K562 (cell line): ENCODE results near the gene ISY1. TPM values are rescaled to one million over a fixed set of nuclear protein-coding genes. Genes with fewer than 3 reads are reported as not detected.
A peak's percentile ranks its signal among the peaks of the same experiment; 100 is the strongest.

Experiments
- ATAC-seq: fragments of 200-7000 bp; cut with Tn5 transposase; 3 replicates; pipeline ENCODE4 v1.9.1; 2020; ENCODE audit warnings: moderate library complexity
- BruUV-seq: library from RNA; stranded (reverse); fragments of 400-500 nt; replicated peaks from 2 replicates; lab custom pipeline; 2021; lab: Mats Ljungman, UMichigan
- CTCF ChIA-PET: fragments of 300-600 bp; formaldehyde crosslinking; extraction: SDS; loops from one replicate; lab custom pipeline; 2021; ENCODE audit warnings: low intra/inter-chr PET ratio; lab: Yijun Ruan, JAX
- POLR2A ChIA-PET: fragments of 300-600, 350-650 bp; sonication (Branson Sonifier 250); formaldehyde crosslinking; extraction: SDS; loops from one replicate; lab custom pipeline; 2021; ENCODE audit warnings: antibody characterized with exemption, inconsistent platforms; lab: Yijun Ruan, JAX
- DNase-seq, 4 experiments: peaks; one replicate each; pipeline versions ENCODE4 v3.0.0 to v3.0.0-alpha.2; 2011 to 2018; ENCODE audit warnings: low spot score in 3 of 4, mixed read lengths in 3 of 4; ENCODE audit errors: extremely low read depth in 1 of 4
- FAIRE-seq: peaks from 2 replicates; lab custom pipeline; 2011; peaks lifted over from hg19 to GRCh38; lab: Jason Lieb, UNC
- H2AFZ ChIP-seq: 2 replicates; pipeline ENCODE4 v1.6.0; 2011; ENCODE audit warnings: low read depth, low read length, control low read depth, inconsistent platforms
- H3K27ac ChIP-seq: fragments of 200-600 bp; 3 replicates; pipeline ENCODE4 v1.8.0; 2011; ENCODE audit warnings: low read depth, mild to moderate bottlenecking, control low read depth, inconsistent platforms, low read length, moderate library complexity, mixed read lengths; ENCODE audit errors: extremely low read depth
- H3K27me3 ChIP-seq, 2 experiments: fragments of 300-600 bp in 1 of 2; 2 replicates in 1 of 2; 3 replicates in 1 of 2; pipeline versions ENCODE4 v1.6.0 to v1.8.0; 2011; ENCODE audit warnings: inconsistent platforms in 2 of 2, low read length in 2 of 2, mild to moderate bottlenecking in 1 of 2, mixed read lengths in 1 of 2, moderate library complexity in 1 of 2; ENCODE audit not compliant: control insufficient read depth in 2 of 2, insufficient read depth in 2 of 2
- H3K36me3 ChIP-seq: fragments of 300-600 bp; 3 replicates; pipeline ENCODE4 v1.8.0; 2011; ENCODE audit warnings: mild to moderate bottlenecking, low read length, inconsistent platforms; ENCODE audit not compliant: control insufficient read depth, insufficient read depth
- H3K4me1 ChIP-seq, 2 experiments: fragments of 200-600 bp in 1 of 2; replicated peaks in 1 of 2; 2 replicates in 1 of 2; 3 replicates in 1 of 2; pipeline versions ENCODE4 v1.5.1 to v1.8.0; 2011; ENCODE audit warnings: inconsistent platforms in 2 of 2, low read length in 2 of 2, mild to moderate bottlenecking in 1 of 2, mixed read lengths in 1 of 2, moderate library complexity in 1 of 2; ENCODE audit not compliant: control insufficient read depth in 2 of 2, insufficient read depth in 2 of 2
- H3K4me2 ChIP-seq: 2 replicates; pipeline ENCODE4 v1.6.1; 2011; ENCODE audit warnings: low read length, control low read depth, inconsistent platforms, mixed read lengths; ENCODE audit not compliant: insufficient read depth
- H3K4me3 ChIP-seq: fragments of 200-600 bp; sonication (generic), shearing (Covaris generic); 2 replicates; pipeline ENCODE4 v1.5.1; 2016; ENCODE audit warnings: control low read depth, inconsistent platforms
- H3K79me2 ChIP-seq: fragments of 200-600 bp; 3 replicates; pipeline ENCODE4 v1.8.0; 2011; ENCODE audit warnings: low read length, inconsistent platforms; ENCODE audit not compliant: control insufficient read depth, insufficient read depth
- H3K9ac ChIP-seq, 2 experiments: 2 replicates each; pipeline versions ENCODE4 v1.6.0 to v1.6.1; 2011; ENCODE audit warnings: low read depth in 2 of 2, low read length in 2 of 2, control low read depth in 1 of 2, inconsistent platforms in 1 of 2, mild to moderate bottlenecking in 1 of 2, mixed read lengths in 1 of 2; ENCODE audit not compliant: insufficient read depth in 1 of 2
- H3K9me1 ChIP-seq: one replicate; pipeline ENCODE4 v1.6.0; 2011; ENCODE audit warnings: inconsistent platforms, mild to moderate bottlenecking, low read length, moderate library complexity; ENCODE audit not compliant: control insufficient read depth, insufficient read depth
- H3K9me3 ChIP-seq: replicated peaks from 2 replicates; pipeline ENCODE4 v1.5.1; 2011; ENCODE audit warnings: low read depth, low read length, inconsistent platforms; ENCODE audit not compliant: control insufficient read depth, insufficient read depth
- H4K20me1 ChIP-seq: replicated peaks from 2 replicates; pipeline ENCODE4 v1.6.1; 2011; ENCODE audit warnings: low read length, inconsistent platforms, mixed read lengths; ENCODE audit not compliant: control insufficient read depth, insufficient read depth
- CEBPG ChIP-seq, 3 experiments: fragments of 200-800 bp in 1 of 3; sonication (Bioruptor generic) in 1 of 3; sonication (generic) in 1 of 3; formaldehyde crosslinking in 1 of 3; IDR thresholded peaks in 2 of 3; conservative IDR thresholded peaks in 1 of 3; 2 replicates each; pipeline versions ENCODE4 v1.6.1 to v1.8.0; 2016 to 2022; ENCODE audit warnings: missing compliant biosample characterization in 2 of 3, missing genetic modification characterization in 2 of 3, mild to moderate bottlenecking in 1 of 3, missing genetic modification reagents in 1 of 3
- CTBP1 ChIP-seq: fragments of 450-650 bp; IDR thresholded peaks from 2 replicates; pipeline ENCODE4 v1.6.1; 2016; ENCODE audit warnings: borderline replicate concordance
- EP300 ChIP-seq: IDR thresholded peaks from 2 replicates; pipeline ENCODE4 v1.6.1; 2012; ENCODE audit warnings: low read length, improper control_type of control experiment
- FOXK2 ChIP-seq, 2 experiments: fragments of 450-650 bp; IDR thresholded peaks in 1 of 2; conservative IDR thresholded peaks in 1 of 2; 2 replicates each; pipeline ENCODE4 v1.6.1; 2016; ENCODE audit warnings: low read depth in 2 of 2, mild to moderate bottlenecking in 1 of 2
- JUND ChIP-seq, 2 experiments: IDR thresholded peaks; 2 replicates in 1 of 2; 3 replicates in 1 of 2; pipeline ENCODE4 v1.6.1; 2011; ENCODE audit warnings: borderline replicate concordance in 2 of 2, low read depth in 2 of 2, low read length in 2 of 2, improper control_type of control experiment in 1 of 2, missing biosample characterization in 1 of 2, missing genetic modification characterization in 1 of 2, missing genetic modification reagents in 1 of 2
- MAFK ChIP-seq: IDR thresholded peaks from 2 replicates; pipeline ENCODE4 v1.6.1; 2011; ENCODE audit warnings: low read length, improper control_type of control experiment
- NRF1 ChIP-seq, 2 experiments: fragments of 450-650 bp; IDR thresholded peaks in 1 of 2; conservative IDR thresholded peaks in 1 of 2; 2 replicates each; pipeline ENCODE4 v1.6.1; 2014; ENCODE audit warnings: mild to moderate bottlenecking in 2 of 2
- PTBP1 ChIP-seq: fragments of 200-400 bp; formaldehyde crosslinking; IDR thresholded peaks from 2 replicates; pipeline ENCODE4 v1.6.1; 2017; ENCODE audit warnings: low read depth, low read length
- RBFOX2 ChIP-seq: fragments of 200-400 bp; formaldehyde crosslinking; IDR thresholded peaks from 2 replicates; pipeline ENCODE4 v1.6.1; 2017; ENCODE audit warnings: low read depth, mild to moderate bottlenecking, low read length, moderate library complexity
- SMAD4 ChIP-seq: fragments of 250-450 bp; sonication (Bioruptor Pico); conservative IDR thresholded peaks from 2 replicates; pipeline ENCODE4 v1.8.0; 2021; ENCODE audit warnings: inconsistent platforms, mild to moderate bottlenecking, moderate library complexity
- SMARCE1 ChIP-seq: fragments of 450-650 bp; IDR thresholded peaks from 2 replicates; pipeline ENCODE4 v1.7.1; 2016; ENCODE audit warnings: mild to moderate bottlenecking
- TEAD4 ChIP-seq, 2 experiments: sonication (generic) in 1 of 2; formaldehyde crosslinking in 1 of 2; IDR thresholded peaks; 2 replicates each; pipeline versions ENCODE4 v1.6.1 to v1.8.0; 2012 to 2022; ENCODE audit warnings: borderline replicate concordance in 1 of 2, inconsistent platforms in 1 of 2, low read length in 1 of 2, mild to moderate bottlenecking in 1 of 2, missing genetic modification reagents in 1 of 2
- ZNF431 ChIP-seq: sonication (generic); formaldehyde crosslinking; IDR thresholded peaks from 2 replicates; pipeline ENCODE4 v1.8.0; 2022; ENCODE audit warnings: mild to moderate bottlenecking, missing genetic modification reagents
- WGBS: fragments of 100-300 bp; shearing (Covaris generic); methylation state at CpG from one replicate; pipeline ENCODE4 v1.1.6; 2016; ENCODE audit warnings: low coverage, mixed read lengths; ENCODE audit not compliant: insufficient coverage; ENCODE audit errors: missing lambda C conversion rate; 5-methylcytosine and 5-hydroxymethylcytosine counted together
- in situ Hi-C: fragments of 300-500 bp; cut with MboI; formaldehyde crosslinking; loops from 4 replicates; pipeline ENCODE4 v1.15.0; 2018; ENCODE audit warnings: inconsistent platforms, mixed read lengths
- intact Hi-C: fragments of 100-400 bp; cut with micrococcal nuclease; formaldehyde crosslinking; loops from 2 replicates; pipeline ENCODE4 v1.14.2; 2022
- polyA plus RNA-seq, 8 experiments: library from polyadenylated mRNA; depleted of rRNA in 4 of 8; stranded (reverse) in 5 of 8; unstranded in 3 of 8; fragments of >200 nt; fragmentation: Nextera tagmentation in 2 of 8; fragmentation: Illumina TruSeq in 1 of 8; extraction: Ambion mirVana in 2 of 8; extraction: Trizol in 1 of 8; gene quantifications; 2 replicates each; pipeline versions ENCODE4 v1.2.1 to v1.2.3, GENCODE V29; 2011 to 2014; ENCODE audit warnings: inconsistent platforms in 1 of 8, missing spikeins in 1 of 8
- total RNA-seq, 7 experiments: library from RNA; depleted of rRNA in 6 of 7; stranded (reverse); fragments of >200 nt in 6 of 7; fragmentation: Illumina TruSeq in 2 of 7; extraction: Trizol in 2 of 7; gene quantifications; 2 replicates each; pipeline versions ENCODE4 v1.2.1 to v1.2.3, GENCODE V29; 2011 to 2021; ENCODE audit warnings: low replicate concordance in 1 of 7
- TF ChIP-seq, protein P1 (sequence below): fragments of 450-650 bp; IDR thresholded peaks from 2 replicates; pipeline ENCODE4 v1.6.1; 2017; ENCODE audit warnings: antibody characterized with exemption
- TF ChIP-seq, protein P2 (sequence below): fragments of 250-450 bp; sonication (Bioruptor Pico); IDR thresholded peaks from 2 replicates; pipeline ENCODE4 v1.8.0; 2021; ENCODE audit warnings: mild to moderate bottlenecking, moderate library complexity

The ISY1 gene
- total and polyA plus RNA-seq, 9 of the 15 experiments (the other 6 are each of a cell fraction or from before 2014, with no cell fraction given), result 23.5 to 50.0 (median 32.9) TPM

DNA sequence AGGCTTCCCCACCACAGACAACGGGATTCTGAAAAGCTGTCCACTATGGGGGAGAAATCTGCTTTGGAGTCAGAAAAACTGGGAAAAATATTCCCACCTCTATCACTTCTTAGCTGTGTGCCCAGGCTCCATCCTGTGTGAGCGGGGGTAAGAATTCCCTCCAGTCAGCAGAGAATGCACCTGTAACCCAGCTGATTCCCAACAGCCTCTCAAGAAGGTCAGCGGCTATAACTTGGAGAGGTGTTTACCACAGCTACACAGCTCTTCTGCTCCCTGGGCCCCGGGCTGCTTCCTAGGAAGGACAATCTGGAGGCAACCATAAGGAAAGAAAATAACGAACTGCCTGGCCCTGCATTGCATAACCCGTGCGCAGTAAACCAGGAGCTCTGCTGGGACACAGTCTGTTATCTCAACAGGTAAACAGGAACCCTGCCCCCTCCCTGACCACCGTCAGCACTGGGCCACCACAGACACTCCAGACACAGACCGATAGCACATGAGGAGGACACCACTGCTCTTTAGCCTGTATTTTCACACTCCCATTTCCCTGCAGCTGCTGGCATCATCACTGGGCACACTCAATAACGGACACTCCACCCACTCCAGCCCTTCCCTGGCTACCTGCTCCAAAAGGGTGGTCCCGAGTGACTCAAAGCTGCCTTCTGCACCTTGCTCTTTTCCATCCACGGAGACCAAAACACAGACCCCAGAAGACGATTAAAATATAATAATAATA, 41.3 kb downstream of the ISY1 start:
- H3K36me3 ChIP-seq, result no peaks in the 10 kb centered on the region
- peak overlapping the region; percentile 58 for H3K4me3 ChIP-seq
- no peaks in the 10 kb centered on the region for H4K20me1 ChIP-seq
- H3K4me2 ChIP-seq, result peak overlapping the region; percentile 87
- intact Hi-C loops, result no loop called here
- H3K27ac ChIP-seq, result peak overlapping the region; percentile 74
- ChIA-PET CTCF (no interaction called here), POLR2A (interaction anchor here (0.7 to 1.0 kb wide), 4 partner anchors 9 to 164 kb away, joined by 3 to 5 read pairs (median 4); partner anchors contain the start of gene COPG1)
- ATAC-seq (peak; percentile 25), FAIRE-seq (no peak), DNase-seq (peak in 2 of 4 experiments; percentile 33 to 54)
- no TSS peak for BruUV-seq
- no peak overlapping the region for H2AFZ ChIP-seq
- peaks cover 15% of the 10 kb centered on the region; the same call in 2 of the 3 replicates for H3K79me2 ChIP-seq
- H3K27me3 ChIP-seq, result no peaks in the 10 kb centered on the region
- WGBS, result 25% methylated on average over 12 of the region's 13 CpGs
- no peaks in the 10 kb centered on the region for H3K9me3 ChIP-seq
- H3K9me1 ChIP-seq, result no peaks in the 10 kb centered on the region
- in situ Hi-C loops, result no loop called here
- peak overlapping the region; percentile 58 to 87; a peak in 3 of 4 replicates for H3K9ac ChIP-seq
- peaks cover 22 to 30% of the 10 kb centered on the region in 2 experiments for H3K4me1 ChIP-seq
- TF ChIP-seq JUND (IDR thresholded peaks at IDR 0.05; ENCODE audit: borderline replicate concordance, low read depth, low read length), result peak; percentile 29; the same call in 1 of the 2 replicates
- TF ChIP-seq JUND (tag; IDR thresholded peaks at IDR 0.05; ENCODE audit: borderline replicate concordance, low read depth, low read length), result no peak
- TF ChIP-seq EP300, result peak; percentile 46; the same call in 1 of the 2 replicates
- TF ChIP-seq, protein P1, sequence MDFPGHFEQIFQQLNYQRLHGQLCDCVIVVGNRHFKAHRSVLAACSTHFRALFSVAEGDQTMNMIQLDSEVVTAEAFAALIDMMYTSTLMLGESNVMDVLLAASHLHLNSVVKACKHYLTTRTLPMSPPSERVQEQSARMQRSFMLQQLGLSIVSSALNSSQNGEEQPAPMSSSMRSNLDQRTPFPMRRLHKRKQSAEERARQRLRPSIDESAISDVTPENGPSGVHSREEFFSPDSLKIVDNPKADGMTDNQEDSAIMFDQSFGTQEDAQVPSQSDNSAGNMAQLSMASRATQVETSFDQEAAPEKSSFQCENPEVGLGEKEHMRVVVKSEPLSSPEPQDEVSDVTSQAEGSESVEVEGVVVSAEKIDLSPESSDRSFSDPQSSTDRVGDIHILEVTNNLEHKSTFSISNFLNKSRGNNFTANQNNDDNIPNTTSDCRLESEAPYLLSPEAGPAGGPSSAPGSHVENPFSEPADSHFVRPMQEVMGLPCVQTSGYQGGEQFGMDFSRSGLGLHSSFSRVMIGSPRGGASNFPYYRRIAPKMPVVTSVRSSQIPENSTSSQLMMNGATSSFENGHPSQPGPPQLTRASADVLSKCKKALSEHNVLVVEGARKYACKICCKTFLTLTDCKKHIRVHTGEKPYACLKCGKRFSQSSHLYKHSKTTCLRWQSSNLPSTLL, result no peak
- TF ChIP-seq FOXK2 (conservative IDR thresholded peaks at IDR 0.05 in 1 of 2, IDR thresholded peaks at IDR 0.05 in 1 of 2; ENCODE audit: low read depth in 2 of 2), result 0 out of 4 replicates have a peak, but pooled peaks of 1 of the 2 experiments have one; percentile 30
- peak; percentile 49; the same call in 1 of the 2 replicates for TF ChIP-seq CEBPG (CRISPR knock-in tag; IDR thresholded peaks at IDR 0.05)
- peak in 1 of 2 experiments; percentile 76; a peak in 2 of 4 replicates for TF ChIP-seq CEBPG (tag; conservative IDR thresholded peaks at IDR 0.05 in 1 of 2, IDR thresholded peaks at IDR 0.05 in 1 of 2)
- peak; percentile 64; the same call in 1 of the 2 replicates for TF ChIP-seq SMAD4 (CRISPR knock-in tag)
- TF ChIP-seq, protein P2, sequence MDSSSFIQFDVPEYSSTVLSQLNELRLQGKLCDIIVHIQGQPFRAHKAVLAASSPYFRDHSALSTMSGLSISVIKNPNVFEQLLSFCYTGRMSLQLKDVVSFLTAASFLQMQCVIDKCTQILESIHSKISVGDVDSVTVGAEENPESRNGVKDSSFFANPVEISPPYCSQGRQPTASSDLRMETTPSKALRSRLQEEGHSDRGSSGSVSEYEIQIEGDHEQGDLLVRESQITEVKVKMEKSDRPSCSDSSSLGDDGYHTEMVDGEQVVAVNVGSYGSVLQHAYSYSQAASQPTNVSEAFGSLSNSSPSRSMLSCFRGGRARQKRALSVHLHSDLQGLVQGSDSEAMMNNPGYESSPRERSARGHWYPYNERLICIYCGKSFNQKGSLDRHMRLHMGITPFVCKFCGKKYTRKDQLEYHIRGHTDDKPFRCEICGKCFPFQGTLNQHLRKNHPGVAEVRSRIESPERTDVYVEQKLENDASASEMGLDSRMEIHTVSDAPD (CRISPR knock-in tag), result no peak
- TF ChIP-seq MAFK, result no peak
- 0 out of 2 replicates have a peak, but pooled peaks have one; percentile 21 for TF ChIP-seq RBFOX2
- no peak for TF ChIP-seq ZNF431
- TF ChIP-seq TEAD4 (IDR thresholded peaks at IDR 0.05; ENCODE audit: low read length), result peak; percentile 20; the same call in 1 of the 2 replicates
- no peak for TF ChIP-seq TEAD4 (CRISPR knock-in tag; IDR thresholded peaks at IDR 0.05; ENCODE audit: borderline replicate concordance)
- TF ChIP-seq CTBP1, result peak; percentile 66; the same call in 1 of the 2 replicates
- 0 out of 2 replicates have a peak, but pooled peaks have one; percentile 19 for TF ChIP-seq SMARCE1
- no peak for TF ChIP-seq PTBP1
- TF ChIP-seq NRF1 (conservative IDR thresholded peaks at IDR 0.05 in 1 of 2, IDR thresholded peaks at IDR 0.05 in 1 of 2), result peak; percentile 53 to 59; a peak in 3 of 4 replicates
